H9 (cell line): ENCODE measurements around the gene EEF1A2. TPM values are rescaled to one million over a fixed set of nuclear protein-coding genes. Genes with fewer than 3 reads are reported as not detected.
A peak's percentile ranks its signal among the peaks of the same experiment; 100 is the strongest.

Source experiments
- DNase-seq: peaks from one replicate; pipeline ENCODE4 v3.0.0-alpha.2; 2017
- H2AFZ ChIP-seq: one replicate; pipeline ENCODE4 v1.6.1; 2013; ENCODE audit warnings: mild to moderate bottlenecking, low read length, control low read depth, moderate library complexity
- H2AK5ac ChIP-seq: 2 replicates; pipeline ENCODE4 v1.6.1; 2013; ENCODE audit warnings: low read length, control low read depth, mixed read lengths; ENCODE audit not compliant: insufficient read length
- H2BK120ac ChIP-seq: one replicate; pipeline ENCODE4 v1.6.1; 2013; ENCODE audit warnings: low read depth, mild to moderate bottlenecking, low read length, control low read depth, inconsistent platforms; ENCODE audit not compliant: poor library complexity, severe bottlenecking
- H2BK12ac ChIP-seq: 2 replicates; pipeline ENCODE4 v1.6.1; 2013; ENCODE audit warnings: low read length, control low read depth, mixed read lengths, low read depth; ENCODE audit not compliant: insufficient read length
- H2BK15ac ChIP-seq: 2 replicates; pipeline ENCODE4 v1.6.1; 2013; ENCODE audit warnings: low read depth, low read length, control low read depth
- H2BK20ac ChIP-seq: one replicate; pipeline ENCODE4 v1.6.1; 2013; ENCODE audit warnings: low read depth, mild to moderate bottlenecking, low read length, control low read depth, inconsistent platforms; ENCODE audit not compliant: poor library complexity, severe bottlenecking
- H2BK5ac ChIP-seq: 2 replicates; pipeline ENCODE4 v1.6.1; 2013; ENCODE audit warnings: low read length, control low read depth, mixed read lengths; ENCODE audit not compliant: insufficient read length
- H3K14ac ChIP-seq: 2 replicates; pipeline ENCODE4 v1.6.1; 2013; ENCODE audit warnings: low read length, control low read depth; ENCODE audit not compliant: insufficient read depth
- H3K18ac ChIP-seq: 2 replicates; pipeline ENCODE4 v1.6.1; 2013; ENCODE audit warnings: low read depth, mild to moderate bottlenecking, mixed read lengths, low read length, control low read depth; ENCODE audit not compliant: insufficient read length
- H3K23ac ChIP-seq: 2 replicates; pipeline ENCODE4 v1.6.1; 2013; ENCODE audit warnings: low read length, control low read depth, mixed read lengths, low read depth; ENCODE audit not compliant: insufficient read length
- H3K23me2 ChIP-seq: 2 replicates; pipeline ENCODE4 v1.6.1; 2013; ENCODE audit warnings: low read depth, mild to moderate bottlenecking, mixed read lengths, low read length, control low read depth; ENCODE audit not compliant: insufficient read length, poor library complexity, severe bottlenecking
- H3K27ac ChIP-seq: 2 replicates; pipeline ENCODE4 v1.5.1; 2013; ENCODE audit warnings: low read length, control low read depth, mixed read lengths, low read depth; ENCODE audit not compliant: insufficient read length
- H3K27me3 ChIP-seq: 2 replicates; pipeline ENCODE4 v1.6.1; 2013; ENCODE audit warnings: low read length, control low read depth, inconsistent platforms; ENCODE audit not compliant: insufficient read depth
- H3K4ac ChIP-seq: 2 replicates; pipeline ENCODE4 v1.6.1; 2013; ENCODE audit warnings: low read depth, mild to moderate bottlenecking, control low read depth, inconsistent platforms, low read length, moderate library complexity
- H3K4me1 ChIP-seq: 2 replicates; pipeline ENCODE4 v1.6.1; 2013; ENCODE audit warnings: low read length, control low read depth, inconsistent platforms; ENCODE audit not compliant: insufficient read depth
- H3K4me2 ChIP-seq: 2 replicates; pipeline ENCODE4 v1.6.1; 2013; ENCODE audit warnings: low read length, control low read depth, mixed read lengths; ENCODE audit not compliant: insufficient read length, insufficient read depth
- H3K56ac ChIP-seq: 2 replicates; pipeline ENCODE4 v1.6.1; 2013; ENCODE audit warnings: low read depth, mild to moderate bottlenecking, mixed read lengths, low read length, control low read depth; ENCODE audit not compliant: insufficient read length
- H3K79me1 ChIP-seq: 2 replicates; pipeline ENCODE4 v1.6.1; 2013; ENCODE audit warnings: low read depth, mild to moderate bottlenecking, moderate library complexity, low read length, control low read depth, inconsistent platforms; ENCODE audit not compliant: insufficient read depth, poor library complexity, severe bottlenecking
- H3K79me2 ChIP-seq: 2 replicates; pipeline ENCODE4 v1.6.1; 2013; ENCODE audit warnings: low read length, control low read depth, inconsistent platforms; ENCODE audit not compliant: insufficient read depth
- H3K9ac ChIP-seq: 2 replicates; pipeline ENCODE4 v1.6.1; 2013; ENCODE audit warnings: low read length, control low read depth, mixed read lengths; ENCODE audit not compliant: insufficient read length; ENCODE audit errors: extremely low read depth
- H3K9me3 ChIP-seq: one replicate; pipeline ENCODE4 v1.6.1; 2013; ENCODE audit warnings: low read depth, low read length, inconsistent platforms; ENCODE audit not compliant: control insufficient read depth
- H3T11ph ChIP-seq: one replicate; pipeline ENCODE4 v1.6.1; 2013; ENCODE audit warnings: mild to moderate bottlenecking, low read length, control low read depth, inconsistent platforms
- H4K20me1 ChIP-seq: one replicate; pipeline ENCODE4 v1.6.1; 2013; ENCODE audit not compliant: control insufficient read depth, insufficient read length, insufficient read depth
- H4K5ac ChIP-seq: 2 replicates; pipeline ENCODE4 v1.6.1; 2013; ENCODE audit warnings: low read depth, mild to moderate bottlenecking, mixed read lengths, low read length, control low read depth; ENCODE audit not compliant: insufficient read length
- H4K8ac ChIP-seq: replicated peaks from 2 replicates; pipeline ENCODE4 v1.6.1; 2013; ENCODE audit warnings: low read length, control low read depth, mixed read lengths, low read depth; ENCODE audit not compliant: insufficient read length
- H4K91ac ChIP-seq: 2 replicates; pipeline ENCODE4 v1.6.1; 2013; ENCODE audit warnings: low read depth, mild to moderate bottlenecking, moderate library complexity, mixed read lengths, low read length, control low read depth; ENCODE audit not compliant: insufficient read length
- H3K27ac Mint-ChIP-seq, 3 experiments: 2 replicates in 2 of 3; 3 replicates in 1 of 3; pipeline ENCODE4 v1.8.0; 2020 to 2021; ENCODE audit warnings: mixed read lengths in 3 of 3, mild to moderate bottlenecking in 1 of 3, moderate library complexity in 1 of 3
- H3K27me3 Mint-ChIP-seq: 2 replicates; pipeline ENCODE4 v1.8.0; 2021; ENCODE audit warnings: low read depth, mild to moderate bottlenecking, moderate library complexity, mixed read lengths
- H3K36me3 Mint-ChIP-seq, 3 experiments: 2 replicates in 2 of 3; 3 replicates in 1 of 3; pipeline ENCODE4 v1.8.0; 2020 to 2021; ENCODE audit warnings: low read depth in 3 of 3, mixed read lengths in 3 of 3; ENCODE audit not compliant: insufficient read depth in 1 of 3
- H3K4me1 Mint-ChIP-seq, 2 experiments: 2 replicates each; pipeline ENCODE4 v1.8.0; 2020; ENCODE audit warnings: mixed read lengths in 2 of 2
- H3K4me3 Mint-ChIP-seq, 2 experiments: 2 replicates in 1 of 2; 3 replicates in 1 of 2; pipeline ENCODE4 v1.8.0; 2020 to 2021; ENCODE audit warnings: mild to moderate bottlenecking in 2 of 2, mixed read lengths in 2 of 2, moderate library complexity in 1 of 2
- H3K9me3 Mint-ChIP-seq, 2 experiments: 2 replicates in 1 of 2; 3 replicates in 1 of 2; pipeline ENCODE4 v1.8.0; 2020; ENCODE audit warnings: mild to moderate bottlenecking in 2 of 2, mixed read lengths in 2 of 2, moderate library complexity in 1 of 2
- CTCF ChIP-seq: fragments of 200-600 bp; sonication (generic); conservative IDR thresholded peaks from 3 replicates; pipeline ENCODE4 v1.8.0; 2021; ENCODE audit warnings: antibody characterized with exemption, mild to moderate bottlenecking
- WGBS: extraction: QIAGEN DNeasy Blood & Tissue Kit; methylation state at CpG from one replicate; pipeline ENCODE4 v1.1.7; 2013; ENCODE audit warnings: missing lambda C conversion rate, low lambda C conversion rate, mixed read lengths; ENCODE audit not compliant: insufficient read length; ENCODE audit errors: extremely low coverage; 5-methylcytosine and 5-hydroxymethylcytosine counted together
- total RNA-seq: library from RNA; stranded (reverse); gene quantifications from 2 replicates; pipeline ENCODE4 v1.2.1, GENCODE V29; 2021

EEF1A2 gene
- total RNA-seq, 1 experiment from 2014 or later: 27.4 TPM

- H3K27me3 ChIP-seq: no peaks in the 10 kb centered on the region
- WGBS: no CpG with 5 or more reads among the region's 3 CpGs
Measured at GRCh38 chr20:63525185-63525584, 26.3 kb upstream of the EEF1A2 start.

More at GRCh38 chr20:63525185-63525584, 26.3 kb upstream of the EEF1A2 start:
- no peak overlapping the region for H2BK12ac ChIP-seq
- peaks cover 4% of the 10 kb centered on the region for H3K79me1 ChIP-seq
- no peak overlapping the region for H3K4me3 Mint-ChIP-seq
- peaks cover 2 to 10% of the 10 kb centered on the region in 2 experiments; a peak in 3 of 4 replicates for H3K4me1 Mint-ChIP-seq
- no peak overlapping the region for H2BK20ac ChIP-seq
- no peak overlapping the region for H3K9ac ChIP-seq
- no peaks in the 10 kb centered on the region for H3K4me1 ChIP-seq
- H3K79me2 ChIP-seq: no peaks in the 10 kb centered on the region; the same call in 1 of the 2 replicates
- no peak overlapping the region for H3K27ac ChIP-seq
- TF ChIP-seq CTCF: no peak
- H3K36me3 Mint-ChIP-seq: peaks cover 20 to 29% (median 21%) of the 10 kb centered on the region in 3 experiments; a peak in 6 of 7 replicates
- H3K14ac ChIP-seq: no peak overlapping the region
- no peak overlapping the region for H4K5ac ChIP-seq
- peaks cover 7 to 13% of the 10 kb centered on the region in 2 experiments; a peak in 4 of 5 replicates for H3K9me3 Mint-ChIP-seq
- no peak overlapping the region for H2AK5ac ChIP-seq
- peaks cover 4% of the 10 kb centered on the region for H3K23me2 ChIP-seq
- H3K27ac Mint-ChIP-seq: peak overlapping the region in 1 of 3 experiments; percentile 92; a peak in 2 of 7 replicates
- no peak overlapping the region for H3K4ac ChIP-seq
- peaks cover 3% of the 10 kb centered on the region for H3K27me3 Mint-ChIP-seq
- H3K18ac ChIP-seq: no peak overlapping the region
- no peak overlapping the region for H4K8ac ChIP-seq
- DNase-seq: no peak
- H3K23ac ChIP-seq: no peak overlapping the region
- H3K9me3 ChIP-seq: no peaks in the 10 kb centered on the region
- no peak overlapping the region for H2BK15ac ChIP-seq
- H2AFZ ChIP-seq: no peak overlapping the region
- no peak overlapping the region for H4K91ac ChIP-seq
- no peak overlapping the region for H3K56ac ChIP-seq
- no peak overlapping the region for H2BK5ac ChIP-seq
- H2BK120ac ChIP-seq: no peak overlapping the region
- H3T11ph ChIP-seq: no peak overlapping the region
- no peaks in the 10 kb centered on the region for H4K20me1 ChIP-seq
- H3K4me2 ChIP-seq: no peak overlapping the region
